Chondrocyte (in vitro differentiated cells): ENCODE measurements around the gene MAPK10. TPM values are rescaled to one million over a fixed set of nuclear protein-coding genes. Genes with fewer than 3 reads are reported as not detected.

Experiments used
- DNase-seq: peaks from one replicate; pipeline ENCODE4 v3.0.0; 2021; ENCODE audit warnings: mixed read lengths, low spot score
- H3K27ac Mint-ChIP-seq: one replicate; pipeline ENCODE4 v1.8.0; 2021; ENCODE audit warnings: mild to moderate bottlenecking, moderate library complexity, mixed read lengths; ENCODE audit not compliant: unreplicated experiment
- H3K27me3 Mint-ChIP-seq: 2 replicates; pipeline ENCODE4 v1.8.0; 2021; ENCODE audit warnings: low read depth, mixed read lengths
- H3K36me3 Mint-ChIP-seq: 2 replicates; pipeline ENCODE4 v1.8.0; 2021; ENCODE audit warnings: low read depth, mixed read lengths
- H3K4me1 Mint-ChIP-seq: 2 replicates; pipeline ENCODE4 v1.8.0; 2021; ENCODE audit warnings: low read depth, mild to moderate bottlenecking, mixed read lengths
- H3K4me3 Mint-ChIP-seq: one replicate; pipeline ENCODE4 v1.8.0; 2021; ENCODE audit warnings: mild to moderate bottlenecking, moderate library complexity, mixed read lengths; ENCODE audit not compliant: unreplicated experiment
- H3K9me3 Mint-ChIP-seq: 2 replicates; pipeline ENCODE4 v1.8.0; 2021; ENCODE audit warnings: low read depth, mixed read lengths
- CTCF ChIP-seq: fragments of 200-600 bp; sonication (generic); IDR thresholded peaks from 2 replicates; pipeline ENCODE4 v1.5.0; 2021; ENCODE audit warnings: antibody characterized with exemption, mild to moderate bottlenecking, moderate library complexity
- total RNA-seq: library from RNA; stranded (reverse); gene quantifications from 3 replicates; pipeline ENCODE4 v1.2.1, GENCODE V29; 2021

The MAPK10 gene
- total RNA-seq, 1 donor from 2014 or later: 14.1 TPM

GRCh38 chr4:86279293-86279960 is 80.4 kb downstream of the MAPK10 start:
- Mint-ChIP-seq H3K27me3 (no peaks in the 10 kb centered on the region), H3K4me1 (peaks cover 18% of the 10 kb centered on the region), H3K4me3 (no peak overlapping the region), H3K36me3 (peaks cover 2% of the 10 kb centered on the region), H3K27ac (no peak overlapping the region), H3K9me3 (no peaks in the 10 kb centered on the region)
- no peak for DNase-seq
- TF ChIP-seq CTCF: no peak

GRCh38 chr4:86278126-86278525 is 81.7 kb downstream of the MAPK10 start:
- H3K36me3 Mint-ChIP-seq: peaks cover 2% of the 10 kb centered on the region
- peaks cover 20% of the 10 kb centered on the region for H3K4me1 Mint-ChIP-seq
- TF ChIP-seq CTCF: no peak
- H3K4me3 Mint-ChIP-seq: no peak overlapping the region
- no peaks in the 10 kb centered on the region for H3K27me3 Mint-ChIP-seq
- H3K27ac Mint-ChIP-seq: no peak overlapping the region
- H3K9me3 Mint-ChIP-seq: no peaks in the 10 kb centered on the region
- DNase-seq: no peak

GRCh38 chr4:86274642-86275041 is 85.2 kb downstream of the MAPK10 start:
- Mint-ChIP-seq H3K36me3 (peaks cover 2% of the 10 kb centered on the region), H3K27ac (no peak overlapping the region), H3K4me3 (no peak overlapping the region), H3K27me3 (no peaks in the 10 kb centered on the region), H3K9me3 (no peaks in the 10 kb centered on the region), H3K4me1 (peaks cover 20% of the 10 kb centered on the region)
- no peak for TF ChIP-seq CTCF
- DNase-seq: no peak

GRCh38 chr4:86272669-86273068 is 87.2 kb downstream of the MAPK10 start:
- peaks cover 15% of the 10 kb centered on the region for H3K4me1 Mint-ChIP-seq
- H3K36me3 Mint-ChIP-seq: peaks cover 2% of the 10 kb centered on the region
- no peaks in the 10 kb centered on the region for H3K9me3 Mint-ChIP-seq
- H3K27ac Mint-ChIP-seq: no peak overlapping the region
- DNase-seq: no peak
- no peak for TF ChIP-seq CTCF
- no peak overlapping the region for H3K4me3 Mint-ChIP-seq
- no peaks in the 10 kb centered on the region for H3K27me3 Mint-ChIP-seq

- H3K4me3 Mint-ChIP-seq: no peak overlapping the region
- no peak for TF ChIP-seq CTCF
- H3K9me3 Mint-ChIP-seq: no peaks in the 10 kb centered on the region
- no peaks in the 10 kb centered on the region for H3K27me3 Mint-ChIP-seq
- H3K4me1 Mint-ChIP-seq: peaks cover 12% of the 10 kb centered on the region
- no peak overlapping the region for H3K27ac Mint-ChIP-seq
- DNase-seq: no peak
- no peaks in the 10 kb centered on the region for H3K36me3 Mint-ChIP-seq
These were observed 88.8 kb downstream of the MAPK10 start for GRCh38 chr4:86271057-86271456.
